Measurements from ENCODE around the gene MRPL24.
A peak's percentile ranks its signal among the peaks of the same experiment; 100 is the strongest.

Gene MRPL24

DNA sequence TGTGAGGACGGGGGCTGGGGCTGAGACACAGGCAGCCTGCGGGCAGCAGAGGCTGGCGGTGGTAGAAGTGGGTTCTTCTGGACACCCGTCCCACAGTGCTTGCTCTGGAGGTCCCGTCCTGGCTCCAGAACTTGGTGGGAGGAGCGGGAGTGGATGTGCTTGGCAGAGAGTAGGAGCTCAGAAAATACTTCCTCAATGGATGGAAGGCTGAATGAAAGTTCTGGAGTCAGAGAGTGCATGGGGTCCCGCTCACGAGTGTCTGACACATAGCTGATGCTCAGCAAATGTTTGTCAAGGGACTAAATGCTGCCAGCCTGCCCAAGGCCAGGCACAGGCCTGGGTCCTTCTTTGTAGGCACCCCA is 50.2 kb downstream of the MRPL24 start:
- no peak for DNase-seq

DNA sequence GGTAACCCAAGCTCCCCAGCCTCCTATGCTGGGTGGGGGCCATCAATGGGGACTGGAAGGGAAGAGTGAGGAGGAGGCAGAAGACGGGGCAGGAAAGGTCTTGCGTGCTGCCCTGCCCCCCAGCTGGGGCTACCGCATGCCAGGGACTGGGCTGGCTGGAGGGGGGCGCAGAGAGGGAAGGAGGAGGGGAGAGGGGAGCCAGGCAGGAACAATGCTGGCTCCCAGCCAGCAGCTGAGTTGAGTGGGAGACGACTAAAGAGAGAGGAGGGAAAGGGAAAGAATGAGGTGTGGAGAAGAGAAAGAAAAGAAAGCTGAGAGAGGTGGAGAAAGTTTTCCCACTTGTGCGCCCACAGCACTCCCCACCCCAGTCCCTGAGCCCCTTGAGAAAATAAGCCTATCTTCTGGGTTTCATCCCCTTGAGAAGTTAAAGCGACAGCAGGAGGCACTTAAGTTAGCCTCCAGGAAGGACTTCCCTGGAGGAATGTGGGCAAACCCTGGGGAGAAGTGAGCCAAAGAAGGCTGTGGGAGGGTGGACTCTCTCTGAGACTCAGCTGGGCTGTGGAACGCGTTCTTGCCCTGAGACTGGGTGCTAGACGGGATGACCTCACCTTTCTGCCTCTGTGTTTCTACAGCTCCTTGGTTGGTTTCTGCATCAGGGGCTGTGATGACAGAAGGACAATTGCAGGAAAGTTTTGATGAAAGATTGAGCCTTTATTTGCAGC is 50.8 kb downstream of the MRPL24 start:
- no peak for DNase-seq

DNA sequence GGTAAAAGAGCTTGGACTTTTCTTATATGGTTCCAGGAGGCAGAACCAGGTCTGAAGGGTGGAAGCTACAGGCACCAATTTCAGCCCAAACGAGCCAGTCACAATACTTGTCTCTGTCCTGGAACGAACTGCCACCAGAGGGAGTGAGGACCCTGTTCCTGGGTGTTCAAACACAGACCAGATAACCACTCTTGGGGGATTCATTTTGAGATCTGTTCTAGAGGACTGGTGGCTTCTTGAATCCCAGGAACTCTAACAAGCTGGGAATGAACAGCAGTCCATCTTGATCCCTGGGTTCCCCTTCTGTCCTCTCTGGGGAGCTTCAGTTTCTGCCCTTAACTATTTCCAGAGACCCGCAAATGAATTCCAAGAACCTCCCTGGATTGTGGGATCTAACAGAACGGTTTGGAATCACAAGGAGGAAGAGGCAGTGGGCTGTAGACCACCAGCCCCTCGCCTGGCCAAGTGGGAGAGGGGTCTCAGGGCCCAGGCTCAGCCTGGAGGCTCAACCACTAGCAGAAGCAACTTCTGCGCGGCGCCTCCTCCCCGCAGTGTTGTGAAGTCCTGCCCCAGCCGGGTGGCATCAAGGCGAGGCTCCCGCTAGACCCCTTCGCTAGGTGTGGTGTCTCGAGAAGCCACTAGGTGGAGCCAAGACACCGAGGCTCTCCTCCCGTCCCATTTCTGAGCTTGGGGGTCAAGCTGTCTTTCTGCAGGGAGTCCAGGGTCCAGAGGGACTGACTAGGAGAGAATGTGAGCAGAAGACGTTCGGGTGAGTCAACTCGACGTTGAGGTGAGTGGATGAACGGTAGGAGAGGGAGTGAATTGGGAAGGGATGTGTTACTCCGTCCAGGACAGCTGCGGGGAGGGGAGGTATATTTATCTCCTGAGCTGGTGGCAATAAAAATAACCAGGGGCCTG is 51.6 kb downstream of the MRPL24 start:
- peak; percentile 25 to 65 for DNase-seq
